Urothelium cell line (cell line): Measurements from ENCODE around the gene THPO.
"Not testable (repeated sequence)": the region's sequence is repeated elsewhere in the genome, so short reads cannot be mapped to it uniquely, and the experiment has no call there.

ENCODE experiments used
- DNase-seq: peaks from one replicate; pipeline ENCODE4 v3.0.0; 2011; ENCODE audit warnings: low spot score, mixed read lengths
- FAIRE-seq: peaks from 2 replicates; lab custom pipeline; 2011; peaks lifted over from hg19 to GRCh38; lab: Jason Lieb, UNC

The THPO gene

GRCh38 chr3:184352897-184353545 is 25.0 kb downstream of the THPO start:
- FAIRE-seq (no peak), DNase-seq (no peak)

GRCh38 chr3:184352149-184352785 is 25.7 kb downstream of the THPO start:
- FAIRE-seq = no peak

GRCh38 chr3:184351511-184352148 is 26.4 kb downstream of the THPO start:
- DNase-seq (no peak), FAIRE-seq (no peak)

More at GRCh38 chr3:184352149-184352785, 25.7 kb downstream of the THPO start:
- DNase-seq = no peak

- no peak for FAIRE-seq
- no peak for DNase-seq
Observed at GRCh38 chr3:184350618-184351017, 27.4 kb downstream of the THPO start.

GRCh38 chr3:184349563-184350470 is 28.2 kb downstream of the THPO start:
- no peak for FAIRE-seq
- DNase-seq = no peak

- no peak for DNase-seq
- no peak for FAIRE-seq
Observed at GRCh38 chr3:184348057-184348382, 30.0 kb downstream of the THPO start.

GRCh38 chr3:184347321-184348056 is 30.5 kb downstream of the THPO start:
- no peak for FAIRE-seq

GRCh38 chr3:184346480-184347190 is 31.4 kb downstream of the THPO start:
- FAIRE-seq (no peak), DNase-seq (no peak)

More at GRCh38 chr3:184347321-184348056, 30.5 kb downstream of the THPO start:
- DNase-seq = no peak

GRCh38 chr3:184345317-184346144 is 32.5 kb downstream of the THPO start:
- FAIRE-seq = no peak
- peak; percentile 75 for DNase-seq

GRCh38 chr3:184344579-184345316 is 33.3 kb downstream of the THPO start:
- no peak for FAIRE-seq

GRCh38 chr3:184343200-184343876 is 34.7 kb downstream of the THPO start:
- FAIRE-seq (no peak), DNase-seq (no peak)

More at GRCh38 chr3:184344579-184345316, 33.3 kb downstream of the THPO start:
- no peak for DNase-seq

- FAIRE-seq (no peak), DNase-seq (no peak)
Observed at GRCh38 chr3:184341925-184342324, 36.1 kb downstream of the THPO start.

GRCh38 chr3:184339451-184340135 is 38.4 kb downstream of the THPO start:
- not testable (repeated sequence) for FAIRE-seq

GRCh38 chr3:184339001-184339400 is 39.0 kb downstream of the THPO start:
- DNase-seq (no peak), FAIRE-seq (no peak)

More at GRCh38 chr3:184339451-184340135, 38.4 kb downstream of the THPO start:
- not testable (repeated sequence) for DNase-seq

GRCh38 chr3:184338511-184338945 is 39.5 kb downstream of the THPO start:
- no peak for DNase-seq
- FAIRE-seq = no peak

- FAIRE-seq = no peak
Observed at GRCh38 chr3:184337981-184338380, 40.0 kb downstream of the THPO start.

GRCh38 chr3:184337399-184337714 is 40.6 kb downstream of the THPO start, which contains the start of gene FAM131A:
Gene FAM131A (plus strand): TSS chr3:184337600. CDS start chr3:184337631, 31 bp downstream.
- no peak for DNase-seq
- no peak for FAIRE-seq

More at GRCh38 chr3:184337981-184338380, 40.0 kb downstream of the THPO start:
- no peak for DNase-seq
